K562 (cell line): Measurements from ENCODE around the gene LANCL3. TPM values are rescaled to one million over a fixed set of nuclear protein-coding genes. Genes with fewer than 3 reads are reported as not detected.

Source experiments
- L3MBTL2 ChIP-seq: fragments of 450-650 bp; IDR thresholded peaks from 2 replicates; pipeline ENCODE4 v1.6.1; 2016; ENCODE audit warnings: mild to moderate bottlenecking, moderate library complexity
- SP2 ChIP-seq: IDR thresholded peaks from 2 replicates; pipeline ENCODE4 v1.6.1; 2011; ENCODE audit warnings: mild to moderate bottlenecking, low read depth, low read length, moderate library complexity; ENCODE audit not compliant: poor library complexity, severe bottlenecking; ENCODE audit errors: extremely low read depth
- TEAD4 ChIP-seq, 2 experiments: sonication (generic) in 1 of 2; formaldehyde crosslinking in 1 of 2; IDR thresholded peaks; 2 replicates each; pipeline versions ENCODE4 v1.6.1 to v1.8.0; 2012 to 2022; ENCODE audit warnings: borderline replicate concordance in 1 of 2, inconsistent platforms in 1 of 2, low read length in 1 of 2, mild to moderate bottlenecking in 1 of 2, missing genetic modification reagents in 1 of 2
- TFAM ChIP-seq: fragments of 250-450 bp; sonication (Bioruptor Pico); conservative IDR thresholded peaks from 2 replicates; pipeline ENCODE4 v1.5.0; 2021; ENCODE audit warnings: mild to moderate bottlenecking, moderate library complexity
- polyA plus RNA-seq, 8 experiments: library from polyadenylated mRNA; depleted of rRNA in 4 of 8; stranded (reverse) in 5 of 8; unstranded in 3 of 8; fragments of >200 nt; fragmentation: Nextera tagmentation in 2 of 8; fragmentation: Illumina TruSeq in 1 of 8; extraction: Ambion mirVana in 2 of 8; extraction: Trizol in 1 of 8; gene quantifications; 2 replicates each; pipeline versions ENCODE4 v1.2.1 to v1.2.3, GENCODE V29; 2011 to 2014; ENCODE audit warnings: inconsistent platforms in 1 of 8, missing spikeins in 1 of 8
- total RNA-seq, 7 experiments: library from RNA; depleted of rRNA in 6 of 7; stranded (reverse); fragments of >200 nt in 6 of 7; fragmentation: Illumina TruSeq in 2 of 7; extraction: Trizol in 2 of 7; gene quantifications; 2 replicates each; pipeline versions ENCODE4 v1.2.1 to v1.2.3, GENCODE V29; 2011 to 2021; ENCODE audit warnings: low replicate concordance in 1 of 7
- TF ChIP-seq, protein P1 (sequence below): fragments of 450-650 bp; IDR thresholded peaks from 2 replicates; pipeline ENCODE4 v1.6.1; 2016; ENCODE audit warnings: missing biosample characterization, missing genetic modification characterization
- TF ChIP-seq, protein P2 (sequence below): fragments of 150-350 bp; IDR thresholded peaks from 2 replicates; pipeline ENCODE4 v1.6.1; 2014; ENCODE audit warnings: low read depth, mild to moderate bottlenecking, low read length, borderline replicate concordance
- TF ChIP-seq, protein P3 (sequence below): fragments of 200-800 bp; sonication (Bioruptor generic); IDR thresholded peaks from 2 replicates; pipeline ENCODE4 v1.6.1; 2017; ENCODE audit warnings: missing genetic modification characterization, missing compliant biosample characterization
- TF ChIP-seq, protein P4 (sequence below): sonication (generic); formaldehyde crosslinking; IDR thresholded peaks from 2 replicates; pipeline ENCODE4 v1.8.0; 2023; ENCODE audit warnings: missing genetic modification reagents, mild to moderate bottlenecking, borderline replicate concordance
- TF ChIP-seq, protein P5 (sequence below): IDR thresholded peaks from 2 replicates; pipeline ENCODE4 v1.6.1; 2011; ENCODE audit not compliant: insufficient read length; ENCODE audit errors: extremely low read depth

LANCL3 gene
- total and polyA plus RNA-seq, 9 of the 15 experiments (the other 6 are each of a cell fraction or from before 2014, with no cell fraction given) = 0.41 to 1.5 (median 0.58) TPM

DNA sequence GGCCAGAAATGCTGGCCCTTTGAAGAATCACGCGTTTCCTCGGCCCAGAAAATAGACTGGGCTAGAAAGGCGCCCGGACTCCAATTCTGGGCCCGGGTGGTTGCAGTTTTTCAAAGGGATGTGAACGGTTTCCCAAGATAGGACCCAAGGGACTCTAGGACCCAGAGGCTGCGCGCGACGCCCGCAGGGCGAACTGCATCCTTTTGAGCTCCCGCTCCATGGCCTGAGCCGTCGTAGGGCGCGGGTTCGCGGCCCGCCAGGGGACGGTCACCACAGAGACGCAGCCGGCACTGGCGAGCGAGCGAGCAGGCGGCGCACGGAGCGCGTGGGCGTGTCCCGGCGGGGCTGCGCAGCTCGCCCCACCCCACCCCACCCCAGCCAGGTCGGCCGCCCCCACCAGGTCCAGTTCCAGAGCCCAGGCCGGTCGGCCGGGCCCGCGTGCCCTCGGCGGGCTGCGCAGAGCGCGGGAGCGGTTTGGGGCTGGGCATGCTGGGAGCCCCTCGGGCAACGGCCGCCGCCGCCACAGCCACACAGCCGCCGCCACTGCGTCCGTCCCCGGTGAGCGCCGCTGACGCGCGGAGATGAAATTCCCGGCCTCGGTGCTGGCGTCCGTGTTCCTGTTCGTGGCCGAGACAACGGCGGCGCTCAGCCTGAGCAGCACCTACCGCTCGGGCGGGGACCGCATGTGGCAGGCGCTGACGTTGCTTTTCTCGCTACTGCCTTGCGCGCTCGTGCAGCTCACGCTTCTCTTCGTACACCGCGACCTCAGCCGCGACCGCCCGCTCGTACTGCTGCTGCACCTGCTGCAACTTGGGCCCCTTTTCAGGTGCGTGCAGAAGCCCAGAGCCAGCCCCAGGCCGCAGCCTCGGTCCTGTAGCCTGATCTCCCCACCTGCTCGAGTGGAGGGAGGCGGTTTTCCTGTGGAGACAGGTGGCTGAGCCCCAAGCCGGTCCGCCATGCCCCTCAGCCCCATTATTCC is 114.2 kb downstream of the LANCL3 start, which contains the start of gene XK (continued):
- TF ChIP-seq, protein P1, sequence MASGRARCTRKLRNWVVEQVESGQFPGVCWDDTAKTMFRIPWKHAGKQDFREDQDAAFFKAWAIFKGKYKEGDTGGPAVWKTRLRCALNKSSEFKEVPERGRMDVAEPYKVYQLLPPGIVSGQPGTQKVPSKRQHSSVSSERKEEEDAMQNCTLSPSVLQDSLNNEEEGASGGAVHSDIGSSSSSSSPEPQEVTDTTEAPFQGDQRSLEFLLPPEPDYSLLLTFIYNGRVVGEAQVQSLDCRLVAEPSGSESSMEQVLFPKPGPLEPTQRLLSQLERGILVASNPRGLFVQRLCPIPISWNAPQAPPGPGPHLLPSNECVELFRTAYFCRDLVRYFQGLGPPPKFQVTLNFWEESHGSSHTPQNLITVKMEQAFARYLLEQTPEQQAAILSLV = no peak
- TF ChIP-seq, protein P2, sequence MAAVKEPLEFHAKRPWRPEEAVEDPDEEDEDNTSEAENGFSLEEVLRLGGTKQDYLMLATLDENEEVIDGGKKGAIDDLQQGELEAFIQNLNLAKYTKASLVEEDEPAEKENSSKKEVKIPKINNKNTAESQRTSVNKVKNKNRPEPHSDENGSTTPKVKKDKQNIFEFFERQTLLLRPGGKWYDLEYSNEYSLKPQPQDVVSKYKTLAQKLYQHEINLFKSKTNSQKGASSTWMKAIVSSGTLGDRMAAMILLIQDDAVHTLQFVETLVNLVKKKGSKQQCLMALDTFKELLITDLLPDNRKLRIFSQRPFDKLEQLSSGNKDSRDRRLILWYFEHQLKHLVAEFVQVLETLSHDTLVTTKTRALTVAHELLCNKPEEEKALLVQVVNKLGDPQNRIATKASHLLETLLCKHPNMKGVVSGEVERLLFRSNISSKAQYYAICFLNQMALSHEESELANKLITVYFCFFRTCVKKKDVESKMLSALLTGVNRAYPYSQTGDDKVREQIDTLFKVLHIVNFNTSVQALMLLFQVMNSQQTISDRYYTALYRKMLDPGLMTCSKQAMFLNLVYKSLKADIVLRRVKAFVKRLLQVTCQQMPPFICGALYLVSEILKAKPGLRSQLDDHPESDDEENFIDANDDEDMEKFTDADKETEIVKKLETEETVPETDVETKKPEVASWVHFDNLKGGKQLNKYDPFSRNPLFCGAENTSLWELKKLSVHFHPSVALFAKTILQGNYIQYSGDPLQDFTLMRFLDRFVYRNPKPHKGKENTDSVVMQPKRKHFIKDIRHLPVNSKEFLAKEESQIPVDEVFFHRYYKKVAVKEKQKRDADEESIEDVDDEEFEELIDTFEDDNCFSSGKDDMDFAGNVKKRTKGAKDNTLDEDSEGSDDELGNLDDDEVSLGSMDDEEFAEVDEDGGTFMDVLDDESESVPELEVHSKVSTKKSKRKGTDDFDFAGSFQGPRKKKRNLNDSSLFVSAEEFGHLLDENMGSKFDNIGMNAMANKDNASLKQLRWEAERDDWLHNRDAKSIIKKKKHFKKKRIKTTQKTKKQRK = no peak
- TF ChIP-seq TEAD4 (IDR thresholded peaks at IDR 0.05; ENCODE audit: low read length) = no peak
- TF ChIP-seq TEAD4 (CRISPR knock-in tag; IDR thresholded peaks at IDR 0.05; ENCODE audit: borderline replicate concordance) = no peak
- TF ChIP-seq, protein P3, sequence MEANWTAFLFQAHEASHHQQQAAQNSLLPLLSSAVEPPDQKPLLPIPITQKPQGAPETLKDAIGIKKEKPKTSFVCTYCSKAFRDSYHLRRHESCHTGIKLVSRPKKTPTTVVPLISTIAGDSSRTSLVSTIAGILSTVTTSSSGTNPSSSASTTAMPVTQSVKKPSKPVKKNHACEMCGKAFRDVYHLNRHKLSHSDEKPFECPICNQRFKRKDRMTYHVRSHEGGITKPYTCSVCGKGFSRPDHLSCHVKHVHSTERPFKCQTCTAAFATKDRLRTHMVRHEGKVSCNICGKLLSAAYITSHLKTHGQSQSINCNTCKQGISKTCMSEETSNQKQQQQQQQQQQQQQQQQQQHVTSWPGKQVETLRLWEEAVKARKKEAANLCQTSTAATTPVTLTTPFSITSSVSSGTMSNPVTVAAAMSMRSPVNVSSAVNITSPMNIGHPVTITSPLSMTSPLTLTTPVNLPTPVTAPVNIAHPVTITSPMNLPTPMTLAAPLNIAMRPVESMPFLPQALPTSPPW (CRISPR knock-in tag) = peak; percentile 53
- TF ChIP-seq, protein P4, sequence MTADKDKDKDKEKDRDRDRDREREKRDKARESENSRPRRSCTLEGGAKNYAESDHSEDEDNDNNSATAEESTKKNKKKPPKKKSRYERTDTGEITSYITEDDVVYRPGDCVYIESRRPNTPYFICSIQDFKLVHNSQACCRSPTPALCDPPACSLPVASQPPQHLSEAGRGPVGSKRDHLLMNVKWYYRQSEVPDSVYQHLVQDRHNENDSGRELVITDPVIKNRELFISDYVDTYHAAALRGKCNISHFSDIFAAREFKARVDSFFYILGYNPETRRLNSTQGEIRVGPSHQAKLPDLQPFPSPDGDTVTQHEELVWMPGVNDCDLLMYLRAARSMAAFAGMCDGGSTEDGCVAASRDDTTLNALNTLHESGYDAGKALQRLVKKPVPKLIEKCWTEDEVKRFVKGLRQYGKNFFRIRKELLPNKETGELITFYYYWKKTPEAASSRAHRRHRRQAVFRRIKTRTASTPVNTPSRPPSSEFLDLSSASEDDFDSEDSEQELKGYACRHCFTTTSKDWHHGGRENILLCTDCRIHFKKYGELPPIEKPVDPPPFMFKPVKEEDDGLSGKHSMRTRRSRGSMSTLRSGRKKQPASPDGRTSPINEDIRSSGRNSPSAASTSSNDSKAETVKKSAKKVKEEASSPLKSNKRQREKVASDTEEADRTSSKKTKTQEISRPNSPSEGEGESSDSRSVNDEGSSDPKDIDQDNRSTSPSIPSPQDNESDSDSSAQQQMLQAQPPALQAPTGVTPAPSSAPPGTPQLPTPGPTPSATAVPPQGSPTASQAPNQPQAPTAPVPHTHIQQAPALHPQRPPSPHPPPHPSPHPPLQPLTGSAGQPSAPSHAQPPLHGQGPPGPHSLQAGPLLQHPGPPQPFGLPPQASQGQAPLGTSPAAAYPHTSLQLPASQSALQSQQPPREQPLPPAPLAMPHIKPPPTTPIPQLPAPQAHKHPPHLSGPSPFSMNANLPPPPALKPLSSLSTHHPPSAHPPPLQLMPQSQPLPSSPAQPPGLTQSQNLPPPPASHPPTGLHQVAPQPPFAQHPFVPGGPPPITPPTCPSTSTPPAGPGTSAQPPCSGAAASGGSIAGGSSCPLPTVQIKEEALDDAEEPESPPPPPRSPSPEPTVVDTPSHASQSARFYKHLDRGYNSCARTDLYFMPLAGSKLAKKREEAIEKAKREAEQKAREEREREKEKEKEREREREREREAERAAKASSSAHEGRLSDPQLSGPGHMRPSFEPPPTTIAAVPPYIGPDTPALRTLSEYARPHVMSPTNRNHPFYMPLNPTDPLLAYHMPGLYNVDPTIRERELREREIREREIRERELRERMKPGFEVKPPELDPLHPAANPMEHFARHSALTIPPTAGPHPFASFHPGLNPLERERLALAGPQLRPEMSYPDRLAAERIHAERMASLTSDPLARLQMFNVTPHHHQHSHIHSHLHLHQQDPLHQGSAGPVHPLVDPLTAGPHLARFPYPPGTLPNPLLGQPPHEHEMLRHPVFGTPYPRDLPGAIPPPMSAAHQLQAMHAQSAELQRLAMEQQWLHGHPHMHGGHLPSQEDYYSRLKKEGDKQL (CRISPR knock-in tag) = no peak
- TF ChIP-seq L3MBTL2 = peak; percentile 92
- TF ChIP-seq TFAM (CRISPR knock-in tag) = no peak
- no peak for TF ChIP-seq SP2
- TF ChIP-seq, protein P5, sequence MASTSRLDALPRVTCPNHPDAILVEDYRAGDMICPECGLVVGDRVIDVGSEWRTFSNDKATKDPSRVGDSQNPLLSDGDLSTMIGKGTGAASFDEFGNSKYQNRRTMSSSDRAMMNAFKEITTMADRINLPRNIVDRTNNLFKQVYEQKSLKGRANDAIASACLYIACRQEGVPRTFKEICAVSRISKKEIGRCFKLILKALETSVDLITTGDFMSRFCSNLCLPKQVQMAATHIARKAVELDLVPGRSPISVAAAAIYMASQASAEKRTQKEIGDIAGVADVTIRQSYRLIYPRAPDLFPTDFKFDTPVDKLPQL = no peak
